IPS-18a (cell line): ENCODE data around the gene DLGAP1.
A peak's percentile ranks its signal among the peaks of the same experiment; 100 is the strongest.

Experiments used
- H3K27ac ChIP-seq: one replicate; pipeline ENCODE4 v1.5.1; 2013; ENCODE audit warnings: low read length
- H3K27me3 ChIP-seq: one replicate; pipeline ENCODE4 v1.6.1; 2013; ENCODE audit warnings: mild to moderate bottlenecking, low read length; ENCODE audit not compliant: control insufficient read depth, insufficient read depth
- H3K36me3 ChIP-seq: one replicate; pipeline ENCODE4 v1.6.1; 2013; ENCODE audit warnings: low read depth, low read length; ENCODE audit not compliant: control insufficient read depth
- H3K4me1 ChIP-seq: one replicate; pipeline ENCODE4 v1.6.1; 2013; ENCODE audit warnings: low read depth, low read length; ENCODE audit not compliant: control insufficient read depth
- H3K4me3 ChIP-seq: one replicate; pipeline ENCODE4 v1.5.1; 2013; ENCODE audit warnings: low read length
- H3K9ac ChIP-seq: one replicate; pipeline ENCODE4 v1.6.1; 2013; ENCODE audit warnings: mild to moderate bottlenecking, low read length, moderate library complexity
- H3K9me3 ChIP-seq: one replicate; pipeline ENCODE4 v1.6.1; 2013; ENCODE audit warnings: low read depth, low read length; ENCODE audit not compliant: control insufficient read depth

DLGAP1 gene

GRCh38 chr18:4143585-4143984 is 311.5 kb downstream of the DLGAP1 start:
- H3K27ac ChIP-seq: no peak overlapping the region

GRCh38 chr18:4142876-4143275 is 312.2 kb downstream of the DLGAP1 start:
- H3K4me3 ChIP-seq: no peak overlapping the region
- no peaks in the 10 kb centered on the region for H3K27me3 ChIP-seq
- H3K27ac ChIP-seq: no peak overlapping the region
- H3K9ac ChIP-seq: no peak overlapping the region
- no peaks in the 10 kb centered on the region for H3K36me3 ChIP-seq
- peaks cover 16% of the 10 kb centered on the region for H3K4me1 ChIP-seq
- no peaks in the 10 kb centered on the region for H3K9me3 ChIP-seq

More at GRCh38 chr18:4143585-4143984, 311.5 kb downstream of the DLGAP1 start:
- H3K4me3 ChIP-seq: no peak overlapping the region
- no peaks in the 10 kb centered on the region for H3K27me3 ChIP-seq
- H3K9me3 ChIP-seq: no peaks in the 10 kb centered on the region
- H3K36me3 ChIP-seq: no peaks in the 10 kb centered on the region
- H3K9ac ChIP-seq: no peak overlapping the region
- H3K4me1 ChIP-seq: peaks cover 16% of the 10 kb centered on the region

- peaks cover 32% of the 10 kb centered on the region for H3K4me1 ChIP-seq
- no peaks in the 10 kb centered on the region for H3K27me3 ChIP-seq
- H3K9ac ChIP-seq: peak overlapping the region; percentile 0
- H3K9me3 ChIP-seq: no peaks in the 10 kb centered on the region
- H3K36me3 ChIP-seq: no peaks in the 10 kb centered on the region
- peak overlapping the region; percentile 10 for H3K4me3 ChIP-seq
- peak overlapping the region; percentile 32 for H3K27ac ChIP-seq
These were observed 320.4 kb downstream of the DLGAP1 start for GRCh38 chr18:4134700-4135099.

GRCh38 chr18:4130734-4131719 is 324.1 kb downstream of the DLGAP1 start:
- H3K4me3 ChIP-seq: no peak overlapping the region
- H3K4me1 ChIP-seq: peaks cover 58% of the 10 kb centered on the region
- H3K36me3 ChIP-seq: no peaks in the 10 kb centered on the region
- no peaks in the 10 kb centered on the region for H3K9me3 ChIP-seq
- no peaks in the 10 kb centered on the region for H3K27me3 ChIP-seq
- peak overlapping the region; percentile 3 for H3K27ac ChIP-seq
- no peak overlapping the region for H3K9ac ChIP-seq

GRCh38 chr18:4126939-4127338 is 328.2 kb downstream of the DLGAP1 start:
- Histone ChIP-seq H3K36me3 (no peaks in the 10 kb centered on the region), H3K4me1 (peaks cover 65% of the 10 kb centered on the region), H3K27ac (no peak overlapping the region), H3K4me3 (no peak overlapping the region), H3K9me3 (no peaks in the 10 kb centered on the region), H3K27me3 (no peaks in the 10 kb centered on the region), H3K9ac (no peak overlapping the region)

GRCh38 chr18:4125627-4126230 is 329.4 kb downstream of the DLGAP1 start:
- Histone ChIP-seq H3K4me3 (no peak overlapping the region), H3K27me3 (no peaks in the 10 kb centered on the region), H3K4me1 (peaks cover 60% of the 10 kb centered on the region), H3K36me3 (no peaks in the 10 kb centered on the region), H3K9ac (peak overlapping the region; percentile 29), H3K9me3 (no peaks in the 10 kb centered on the region), H3K27ac (peak overlapping the region; percentile 28)

- peaks cover 65% of the 10 kb centered on the region for H3K4me1 ChIP-seq
- H3K27me3 ChIP-seq: no peaks in the 10 kb centered on the region
- no peak overlapping the region for H3K4me3 ChIP-seq
- no peaks in the 10 kb centered on the region for H3K36me3 ChIP-seq
- peak overlapping the region; percentile 29 for H3K9ac ChIP-seq
- H3K9me3 ChIP-seq: no peaks in the 10 kb centered on the region
- peak overlapping the region; percentile 28 for H3K27ac ChIP-seq
These were observed 329.9 kb downstream of the DLGAP1 start for GRCh38 chr18:4125224-4125623.

- Histone ChIP-seq H3K36me3 (no peaks in the 10 kb centered on the region), H3K4me1 (peaks cover 51% of the 10 kb centered on the region), H3K27ac (peak overlapping the region; percentile 86), H3K9ac (peak overlapping the region; percentile 65), H3K9me3 (no peaks in the 10 kb centered on the region), H3K27me3 (no peaks in the 10 kb centered on the region), H3K4me3 (peak overlapping the region; percentile 41)
These were observed 335.3 kb downstream of the DLGAP1 start for GRCh38 chr18:4119813-4120212.

GRCh38 chr18:4119127-4119648 is 335.9 kb downstream of the DLGAP1 start:
- peak overlapping the region; percentile 41 for H3K4me3 ChIP-seq
- no peaks in the 10 kb centered on the region for H3K9me3 ChIP-seq
- peaks cover 48% of the 10 kb centered on the region for H3K4me1 ChIP-seq
- peak overlapping the region; percentile 86 for H3K27ac ChIP-seq
- H3K36me3 ChIP-seq: no peaks in the 10 kb centered on the region
- no peaks in the 10 kb centered on the region for H3K27me3 ChIP-seq
- H3K9ac ChIP-seq: peak overlapping the region; percentile 65

- peaks cover 16% of the 10 kb centered on the region for H3K4me1 ChIP-seq
- no peak overlapping the region for H3K27ac ChIP-seq
- no peaks in the 10 kb centered on the region for H3K36me3 ChIP-seq
- no peak overlapping the region for H3K9ac ChIP-seq
- no peaks in the 10 kb centered on the region for H3K27me3 ChIP-seq
- no peak overlapping the region for H3K4me3 ChIP-seq
- no peaks in the 10 kb centered on the region for H3K9me3 ChIP-seq
These were observed 347.1 kb downstream of the DLGAP1 start for GRCh38 chr18:4108016-4108415.

GRCh38 chr18:4107049-4107467 is 348.0 kb downstream of the DLGAP1 start:
- Histone ChIP-seq H3K4me3 (no peak overlapping the region), H3K27ac (peak overlapping the region; percentile 54), H3K9me3 (no peaks in the 10 kb centered on the region), H3K4me1 (peaks cover 16% of the 10 kb centered on the region), H3K36me3 (no peaks in the 10 kb centered on the region), H3K9ac (no peak overlapping the region), H3K27me3 (no peaks in the 10 kb centered on the region)
